Activated CD4-positive, alpha-beta memory T cell treated with anti-CD3 and anti-CD28 coated beads, Interleukin-2, amount 10 ng/mL, durations not matched to agents 7 days and 5 days (primary cell): ENCODE measurements around the gene ENPP5. TPM values are rescaled to one million over a fixed set of nuclear protein-coding genes. Genes with fewer than 3 reads are reported as not detected.
A peak's percentile ranks its signal among the peaks of the same experiment; 100 is the strongest.
"Not testable (repeated sequence)": the region's sequence is repeated elsewhere in the genome, so short reads cannot be mapped to it uniquely, and the experiment has no call there.

Experiments
- CTCF ChIA-PET: fragments of 350-600 bp; sonication (Branson Sonifier 250); formaldehyde crosslinking; loops from one replicate; lab custom pipeline; 2021; ENCODE audit warnings: antibody characterized with exemption, inconsistent platforms; lab: Charles Lee
- POLR2A ChIA-PET: fragments of 350-600 bp; sonication (Branson Sonifier 250); formaldehyde crosslinking; loops from one replicate; lab custom pipeline; 2021; ENCODE audit warnings: antibody characterized with exemption; lab: Charles Lee
- DNase-seq: peaks from one replicate; pipeline ENCODE4 v3.0.0-alpha.2; 2020
- H3K27ac Mint-ChIP-seq: one replicate; pipeline ENCODE4 v1.8.0; 2021; ENCODE audit warnings: mild to moderate bottlenecking, mixed read lengths
- H3K27me3 Mint-ChIP-seq: one replicate; pipeline ENCODE4 v1.8.0; 2021; ENCODE audit warnings: mixed read lengths
- H3K36me3 Mint-ChIP-seq: one replicate; pipeline ENCODE4 v1.8.0; 2021; ENCODE audit warnings: low read depth, mixed read lengths
- H3K4me1 Mint-ChIP-seq: one replicate; pipeline ENCODE4 v1.8.0; 2021; ENCODE audit warnings: mixed read lengths
- H3K4me3 Mint-ChIP-seq: one replicate; pipeline ENCODE4 v1.8.0; 2021; ENCODE audit warnings: mild to moderate bottlenecking, mixed read lengths
- H3K9me3 Mint-ChIP-seq: one replicate; pipeline ENCODE4 v1.8.0; 2021; ENCODE audit warnings: mixed read lengths
- total RNA-seq, 2 experiments: library from RNA; stranded (reverse); gene quantifications; one replicate each; pipeline ENCODE4 v1.2.3, GENCODE V29; 2021

Gene ENPP5
- total RNA-seq, 2 experiments from 2014 or later = not detected

GRCh38 chr6:46128476-46128875 lies 42.3 kb downstream of the ENPP5 start:
- H3K27me3 Mint-ChIP-seq = no peaks in the 10 kb centered on the region
- no peak for DNase-seq
- peak overlapping the region; percentile 23 for H3K4me3 Mint-ChIP-seq
- H3K9me3 Mint-ChIP-seq = no peaks in the 10 kb centered on the region
- H3K27ac Mint-ChIP-seq = no peak overlapping the region
- peaks cover under 1% of the 10 kb centered on the region for H3K36me3 Mint-ChIP-seq
- ChIA-PET POLR2A (interaction anchor here (2.4 kb wide), 1 partner anchor 11 kb away, joined by 11 read pairs; no protein-coding TSS in a partner anchor), CTCF (interaction anchor here (1.8 to 2.1 kb wide), 4 partner anchors 9 to 198 kb away, joined by 7 to 21 read pairs (median 8); no protein-coding TSS in a partner anchor)
- peaks cover 31% of the 10 kb centered on the region for H3K4me1 Mint-ChIP-seq

- H3K27ac Mint-ChIP-seq = peak overlapping the region; percentile 18
- H3K9me3 Mint-ChIP-seq, H3K4me3 Mint-ChIP-seq, H3K27me3 Mint-ChIP-seq: not testable (repeated sequence)
- H3K4me1 Mint-ChIP-seq = peaks cover 21% of the 10 kb centered on the region
- peak; percentile 35 for DNase-seq
- CTCF ChIA-PET = interaction anchor here (1.8 kb wide), 1 partner anchor 10 kb away, joined by 9 read pairs; the partner anchor contains the start of gene ENPP4
- peaks cover 28% of the 10 kb centered on the region for H3K36me3 Mint-ChIP-seq
- POLR2A ChIA-PET = interaction anchor here (1.2 kb wide), 1 partner anchor 10 kb away, joined by 4 read pairs; the partner anchor contains the start of gene ENPP4
Measured at GRCh38 chr6:46119679-46120078, 51.1 kb downstream of the ENPP5 start.

DNA sequence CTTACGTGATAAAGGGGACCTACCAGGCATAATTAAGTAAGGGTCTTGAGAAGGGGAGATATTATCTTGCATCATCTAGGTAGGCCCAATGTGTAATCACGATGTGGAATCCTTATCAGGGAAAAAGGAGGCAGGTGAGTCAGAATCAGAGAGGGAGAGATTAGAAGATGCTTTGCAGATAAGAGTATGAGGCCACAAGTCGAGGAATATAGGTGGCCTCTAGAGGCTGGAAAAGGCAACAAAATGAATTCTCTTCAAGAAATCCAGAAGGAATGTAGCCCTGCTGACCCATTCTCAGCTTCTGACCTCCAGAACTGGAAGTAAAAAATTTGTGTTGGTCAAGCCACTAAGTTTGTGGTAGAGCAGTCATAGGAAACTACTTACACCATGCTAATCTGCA lies 51.9 kb downstream of the ENPP5 start:
- Mint-ChIP-seq H3K4me1 (peaks cover 21% of the 10 kb centered on the region), H3K9me3 (peaks cover 6% of the 10 kb centered on the region), H3K27me3 (no peaks in the 10 kb centered on the region), H3K4me3 (no peak overlapping the region), H3K27ac (no peak overlapping the region), H3K36me3 (peaks cover 28% of the 10 kb centered on the region)
- no peak for DNase-seq
- CTCF ChIA-PET = interaction anchor here (1.8 kb wide), 1 partner anchor 11 kb away, joined by 9 read pairs; the partner anchor contains the start of gene ENPP4
- POLR2A ChIA-PET = no interaction called here

- Mint-ChIP-seq H3K9me3 (peaks cover 5% of the 10 kb centered on the region), H3K4me3 (no peak overlapping the region), H3K27me3 (no peaks in the 10 kb centered on the region), H3K4me1 (peaks cover 21% of the 10 kb centered on the region), H3K27ac (no peak overlapping the region), H3K36me3 (peaks cover 25% of the 10 kb centered on the region)
- ChIA-PET POLR2A (interaction anchor here (0.6 kb wide), 1 partner anchor 28 kb away, joined by 3 read pairs; no protein-coding TSS in a partner anchor), CTCF (interaction anchor here (1.2 to 2.5 kb wide), 2 partner anchors 11 to 28 kb away, joined by 4 to 8 read pairs; partner anchors contain the start of gene ENPP4)
- DNase-seq = no peak
Measured at GRCh38 chr6:46118157-46118556, 52.6 kb downstream of the ENPP5 start.

- Mint-ChIP-seq H3K27ac (no peak overlapping the region), H3K4me3 (no peak overlapping the region), H3K27me3 (no peaks in the 10 kb centered on the region), H3K9me3 (peaks cover 3% of the 10 kb centered on the region), H3K4me1 (peaks cover 21% of the 10 kb centered on the region), H3K36me3 (peaks cover 15% of the 10 kb centered on the region)
- CTCF ChIA-PET = interaction anchor here (0.6 to 2.5 kb wide), 2 partner anchors 14 to 26 kb away, joined by 4 to 8 read pairs; partner anchors contain the start of gene ENPP4
- POLR2A ChIA-PET = interaction anchor here (3.0 kb wide), 1 partner anchor 14 kb away, joined by 11 read pairs; the partner anchor contains the start of gene ENPP4
- no peak for DNase-seq
Measured at GRCh38 chr6:46116289-46116688, 54.5 kb downstream of the ENPP5 start.

- peaks cover 14% of the 10 kb centered on the region for H3K36me3 Mint-ChIP-seq
- H3K27ac Mint-ChIP-seq = no peak overlapping the region
- ChIA-PET CTCF (interaction anchor here (0.6 to 2.5 kb wide), 2 partner anchors 14 to 25 kb away, joined by 4 to 8 read pairs; partner anchors contain the start of gene ENPP4), POLR2A (interaction anchor here (3.0 kb wide), 1 partner anchor 14 kb away, joined by 11 read pairs; the partner anchor contains the start of gene ENPP4)
- H3K9me3 Mint-ChIP-seq = peaks cover 3% of the 10 kb centered on the region
- no peaks in the 10 kb centered on the region for H3K27me3 Mint-ChIP-seq
- H3K4me1 Mint-ChIP-seq = peaks cover 21% of the 10 kb centered on the region
- H3K4me3 Mint-ChIP-seq = no peak overlapping the region
- DNase-seq = no peak
Measured at GRCh38 chr6:46115634-46116033, 55.1 kb downstream of the ENPP5 start.

DNA sequence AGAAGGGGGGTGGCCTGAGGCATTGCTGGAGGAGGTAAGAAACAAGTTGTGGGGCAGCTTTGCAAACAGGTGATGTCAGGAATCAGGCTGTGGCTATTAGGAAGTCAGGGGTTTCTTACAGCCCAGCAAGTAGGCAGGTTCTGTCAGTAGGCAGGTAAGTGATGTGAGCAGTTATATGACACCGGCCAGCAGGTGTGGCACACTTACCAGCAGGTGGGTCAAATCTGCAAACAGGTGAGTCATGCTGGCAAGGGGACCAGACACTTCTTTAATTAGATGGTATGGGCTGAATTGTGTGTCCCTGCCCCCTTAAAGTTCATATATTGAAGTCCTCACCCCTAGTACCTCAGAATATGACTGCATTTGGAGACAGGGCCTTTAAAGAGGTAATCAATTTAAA lies 57.4 kb downstream of the ENPP5 start:
- DNase-seq = no peak
- Mint-ChIP-seq H3K4me3 (no peak overlapping the region), H3K4me1 (peaks cover 4% of the 10 kb centered on the region), H3K27ac (no peak overlapping the region), H3K36me3 (no peaks in the 10 kb centered on the region), H3K9me3 (peaks cover 2% of the 10 kb centered on the region), H3K27me3 (no peaks in the 10 kb centered on the region)
- ChIA-PET CTCF (no interaction called here), POLR2A (no interaction called here)

Other genes with a start within 250 kb of the ENPP5 start
- 1 to 10 TPM; 7.4 to 8.4 TPM for gene CLIC5, start 155.1 kb downstream of the ENPP5 start, total RNA-seq
- 1 to 10 TPM; 8.2 to 9.4 TPM for gene ENPP4, start 41.0 kb downstream of the ENPP5 start, total RNA-seq